ENCODE measurements around the gene SLC66A3.

GRCh38 chr2:11121823-11122155 lies 33.5 kb upstream of the SLC66A3 start:
- no peak for TF ChIP-seq EZH2 (IDR thresholded peaks at IDR 0.05; ENCODE audit: borderline replicate concordance, low read depth, low read length, severe bottlenecking)
- no peak for TF ChIP-seq FOS (IDR thresholded peaks at IDR 0.05; ENCODE audit: borderline replicate concordance, insufficient read depth, low read length)
- no peak for TF ChIP-seq CTCF (IDR thresholded peaks at IDR 0.05; ENCODE audit: extremely low read depth in 1 of 2, insufficient read depth in 1 of 2, low read depth in 1 of 2, low read length in 2 of 2)
- TF ChIP-seq JUN (IDR thresholded peaks at IDR 0.05; ENCODE audit: borderline replicate concordance, insufficient read depth, insufficient read length, low read depth), result no peak
